ENCODE measurements around the gene DRD5.

GRCh38 chr4:9825049-9825448, 43.6 kb downstream of the DRD5 start:
- TF ChIP-seq ZNF780A (CRISPR knock-in tag; IDR thresholded peaks at IDR 0.05) (no peak), ZNF274 (IDR thresholded peaks at IDR 0.05; ENCODE audit: borderline replicate concordance, low read depth, low read length) (no peak), CTCF (IDR thresholded peaks at IDR 0.05 in 2 of 3, conservative IDR thresholded peaks at IDR 0.05 in 1 of 3; ENCODE audit: insufficient read depth in 2 of 3, low read depth in 1 of 3, low read length in 3 of 3) (no peak), ZNF592 (IDR thresholded peaks at IDR 0.05) (no peak), POLR2A (conservative IDR thresholded peaks at IDR 0.05) (no peak), USF2 (CRISPR knock-in tag; IDR thresholded peaks at IDR 0.05) (no peak)
